CD1c-positive myeloid dendritic cell (primary cell): ENCODE data around the gene OR6C74.

ENCODE experiments used
- DNase-seq: peaks from one replicate; pipeline ENCODE4 v3.0.0-alpha.2; 2016; ENCODE audit errors: extremely low spot score

OR6C74 gene

DNA sequence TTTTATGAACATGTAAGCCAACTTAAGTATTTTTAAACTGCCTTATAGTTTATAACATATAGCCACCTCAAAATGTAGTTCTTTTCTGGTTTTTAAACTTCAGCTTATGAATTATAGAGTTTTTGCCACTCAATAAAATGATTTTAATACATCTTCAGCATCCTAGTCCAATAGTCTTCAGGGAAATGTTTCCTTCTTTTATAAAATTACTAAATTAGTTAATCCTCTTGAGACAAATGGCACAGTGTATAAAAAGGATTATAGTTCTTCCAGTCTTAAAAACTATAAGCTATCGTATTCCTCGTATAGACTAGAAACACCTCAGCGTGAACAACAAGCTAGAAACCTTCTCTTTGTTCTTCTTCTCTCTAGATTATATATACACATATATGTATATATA is at the start of gene OR6C74:
Gene OR6C74, plus strand, starts transcription at position 301 of the 400 bp plus-strand sequence. CDS start 2,679 bp downstream, outside the sequence.
- DNase-seq, result no peak

DNA sequence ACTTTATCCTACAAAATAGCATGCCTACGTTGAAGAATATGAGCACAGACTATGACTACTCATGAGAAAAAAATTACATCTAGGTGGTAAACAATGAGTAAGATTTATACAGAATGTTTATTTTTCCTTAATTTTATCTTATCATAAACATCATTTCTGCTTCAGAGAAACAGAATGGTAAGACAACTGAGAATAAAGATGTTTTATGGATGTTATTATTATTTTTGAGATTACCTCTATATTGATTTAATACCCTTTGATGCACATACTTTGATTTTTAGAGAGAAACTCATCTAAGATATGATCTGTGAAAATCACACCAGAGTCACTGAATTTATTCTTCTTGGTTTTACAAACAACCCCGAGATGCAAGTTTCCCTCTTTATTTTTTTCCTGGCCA is 23.7 kb upstream of the OR6C74 start, which contains the start of gene OR10A7:
Gene OR10A7, plus strand, starts transcription at position 301 of the 400 bp plus-strand sequence. Its CDS starts 0 bp downstream, at position 301.
- no peak for DNase-seq

DNA sequence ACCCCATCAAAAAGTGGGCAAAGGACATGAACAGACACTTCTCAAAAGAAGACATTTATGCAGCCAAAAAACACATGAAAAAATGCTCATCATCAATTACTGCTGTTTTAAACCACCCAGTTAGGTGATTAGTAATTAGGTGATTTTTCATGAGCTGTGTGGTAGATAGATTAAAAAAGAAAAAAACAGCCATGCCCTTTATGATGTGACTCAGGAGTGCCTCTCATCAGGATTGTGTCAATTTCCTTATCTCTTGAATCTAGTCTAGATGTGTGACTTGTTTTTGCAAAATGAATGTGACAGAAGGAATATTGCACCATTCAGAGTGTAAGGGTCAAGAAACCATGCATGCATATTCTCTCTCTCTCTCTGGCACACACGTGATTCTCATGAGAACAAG is 17.9 kb upstream of the OR6C74 start:
- no peak for DNase-seq

DNA sequence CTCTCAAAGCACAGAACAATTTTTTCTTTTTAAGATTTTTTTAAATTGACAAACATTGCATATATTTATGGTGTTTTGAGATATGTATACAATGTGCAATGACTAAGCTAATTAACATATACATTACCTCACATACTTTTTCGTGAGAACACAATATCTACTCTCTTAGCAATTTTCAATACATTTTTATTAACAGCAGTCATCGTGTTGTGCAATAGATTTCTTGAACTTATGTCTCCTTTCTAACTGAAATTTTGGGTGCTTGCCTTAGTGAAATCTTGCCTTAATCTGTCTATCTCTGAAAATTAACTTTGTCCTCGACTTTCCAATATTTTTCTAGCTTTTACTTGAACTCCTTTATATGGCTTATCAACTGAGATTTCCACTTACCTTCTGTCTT is 16.8 kb upstream of the OR6C74 start:
- no peak for DNase-seq

DNA sequence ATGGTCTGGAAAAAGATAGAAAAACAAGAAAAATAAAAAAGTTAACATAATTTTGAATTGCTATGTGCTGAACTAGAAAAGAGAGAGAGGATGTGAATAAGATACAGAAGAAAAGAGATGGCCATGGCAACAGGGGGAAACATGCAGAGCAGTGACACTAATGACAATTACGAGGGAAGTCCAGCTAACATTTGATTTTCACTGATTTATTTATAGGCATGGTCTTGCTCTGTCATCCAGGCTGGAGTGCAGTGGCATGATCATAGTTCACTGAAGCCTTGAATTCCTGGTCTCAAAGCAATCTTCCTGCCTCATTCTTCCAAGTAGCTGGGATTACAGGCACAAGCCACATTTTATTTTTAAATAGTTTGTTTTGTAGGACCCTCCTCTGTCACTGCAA is 1.8 kb downstream of the OR6C74 start:
- no peak for DNase-seq

DNA sequence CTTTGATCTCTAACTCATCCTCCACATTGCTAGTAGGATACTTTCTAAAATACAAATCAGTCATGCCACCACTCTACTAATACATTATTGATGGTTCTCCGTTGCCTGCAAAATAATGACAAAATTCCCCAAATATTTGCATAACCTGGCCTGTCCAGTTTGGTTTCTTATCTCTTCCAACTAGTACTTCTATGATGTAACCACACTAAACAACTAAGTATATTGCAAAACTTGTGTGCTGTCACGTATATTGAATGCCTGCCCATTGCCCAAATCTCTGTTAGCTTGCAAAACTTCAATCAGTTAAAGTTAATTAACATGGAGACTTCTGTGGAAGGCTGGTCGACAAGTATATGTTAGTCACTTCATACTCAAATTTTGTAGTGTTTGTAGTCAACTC is 6.5 kb downstream of the OR6C74 start:
- no peak for DNase-seq

DNA sequence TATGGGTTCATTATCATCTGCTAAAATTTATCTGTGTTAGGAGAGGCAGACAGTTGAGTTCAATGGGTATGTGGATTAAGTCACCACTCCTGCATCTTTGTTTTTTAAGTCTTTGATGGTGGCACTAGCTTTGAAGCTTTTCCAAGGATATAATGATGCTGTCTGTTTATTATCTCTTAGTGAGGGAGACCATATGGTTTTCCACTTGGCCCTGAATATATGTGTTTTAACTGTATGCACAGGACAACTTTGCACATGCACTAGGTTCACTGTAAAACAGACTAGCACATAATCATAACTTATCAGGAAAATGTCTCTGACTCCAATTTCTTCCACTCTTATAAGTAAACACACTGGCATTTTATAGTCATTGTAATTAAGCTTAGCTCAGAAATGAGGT is 8.9 kb downstream of the OR6C74 start:
- DNase-seq, result no peak

DNA sequence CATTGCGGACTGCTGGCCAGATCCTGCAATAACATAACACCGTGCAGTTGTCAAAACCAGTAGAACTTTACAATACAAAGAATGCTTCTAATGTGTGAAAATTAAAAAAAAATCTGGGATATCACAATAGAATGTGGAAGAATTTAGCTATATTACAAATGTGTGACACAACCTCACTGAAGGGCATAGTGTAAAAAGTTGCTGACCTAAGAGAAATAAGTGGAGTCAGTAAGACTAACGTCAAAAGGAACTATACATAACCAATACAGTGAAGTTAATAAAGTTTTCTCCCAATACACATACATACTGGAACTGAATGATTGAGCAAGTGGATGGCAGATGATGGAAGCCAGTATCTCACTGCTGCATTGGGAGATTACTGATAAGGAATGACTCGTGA is 12.4 kb downstream of the OR6C74 start:
- DNase-seq, result no peak

DNA sequence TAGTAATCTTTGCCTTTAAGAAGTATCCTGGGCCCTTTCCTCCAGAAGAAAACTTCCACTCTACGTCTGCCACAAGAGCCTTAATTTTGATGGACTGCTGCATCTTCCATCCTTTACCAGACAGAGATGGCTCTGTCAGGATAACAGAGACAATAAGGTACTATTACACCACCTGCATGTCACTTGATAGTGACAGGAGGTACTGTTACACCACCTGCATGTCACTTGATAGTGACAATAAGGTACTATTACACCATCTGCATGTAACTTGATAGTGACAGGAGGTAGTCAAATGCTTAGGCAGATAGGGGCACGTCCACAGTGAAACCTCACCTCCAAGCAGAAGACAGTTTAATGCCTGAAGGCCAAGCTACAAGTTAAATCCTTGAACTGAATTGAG is 13.9 kb downstream of the OR6C74 start:
- DNase-seq, result no peak

DNA sequence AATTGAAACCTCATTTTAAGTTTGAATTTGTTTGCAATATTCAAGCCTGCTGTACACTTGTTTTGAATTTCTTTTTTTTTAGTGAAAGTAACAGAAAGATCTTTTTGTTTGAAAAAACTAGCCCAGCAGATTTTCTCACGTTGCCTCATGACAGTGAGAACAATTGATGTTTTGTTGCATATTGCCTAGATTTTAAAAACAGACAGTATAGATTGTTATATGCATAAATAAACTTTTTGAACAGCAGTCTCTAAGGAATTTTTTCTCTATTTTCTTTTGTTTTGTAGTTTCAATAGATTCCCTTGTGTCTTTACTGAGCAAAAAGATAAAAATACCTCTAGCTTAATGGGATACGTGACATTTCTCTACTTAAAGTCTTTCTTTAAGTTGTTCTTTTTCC is 36.6 kb downstream of the OR6C74 start:
- no peak for DNase-seq

DNA sequence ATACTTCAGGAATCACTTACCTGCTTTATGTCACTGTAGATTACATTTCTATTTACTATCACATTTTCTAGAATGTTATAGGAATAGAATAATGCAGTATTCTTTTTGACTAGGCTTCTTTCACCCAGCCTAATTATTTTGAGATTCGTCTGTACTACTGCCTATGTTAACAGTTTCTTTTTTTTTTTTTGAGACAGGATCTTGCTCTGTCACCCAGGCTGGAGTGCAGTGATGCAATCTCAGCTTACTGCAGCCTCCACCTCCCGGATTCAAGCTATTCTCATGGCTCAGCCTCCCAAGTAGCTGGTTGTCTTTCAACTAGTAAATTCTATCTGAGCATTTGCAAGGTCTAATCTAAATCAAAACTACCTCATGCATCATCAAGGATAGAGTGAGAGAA is 45.6 kb downstream of the OR6C74 start:
- DNase-seq, result no peak
